Stimulated activated naive CD4-positive, alpha-beta T cell treated with Interleukin-2 at 50 U/mL for 16 hours (primary cell): ENCODE results near the gene KRTAP4-9.
"Not testable (repeated sequence)": the region's sequence is repeated elsewhere in the genome, so short reads cannot be mapped to it uniquely, and the experiment has no call there.

Experiments used
- DNase-seq: peaks from one replicate; lab custom pipeline; 2025; lab: John Stamatoyannopoulos, UW

The KRTAP4-9 gene

DNA sequence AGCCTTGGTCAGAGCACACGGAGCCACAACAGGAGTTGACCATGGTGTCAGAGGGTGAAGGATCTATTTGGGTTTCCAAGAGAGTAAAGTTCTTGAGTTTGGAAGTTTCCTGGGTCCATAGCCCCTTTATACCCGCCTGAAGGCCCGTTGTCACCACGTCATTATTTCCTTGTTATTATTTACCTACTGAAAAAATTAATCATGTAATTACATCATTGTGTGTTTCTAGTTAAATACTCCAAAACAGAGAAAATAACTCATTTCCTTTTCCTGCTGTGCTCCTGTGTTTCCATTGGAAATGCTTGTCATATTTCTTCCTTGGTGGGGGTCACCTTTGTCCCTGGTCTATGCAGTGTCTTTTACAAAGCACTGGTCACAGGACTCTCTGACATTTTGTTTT lies 7.1 kb upstream of the KRTAP4-9 start, which contains the start of gene KRTAP4-8:
Gene KRTAP4-8 (minus strand): TSS at position 101 of the 400 bp plus-strand sequence. CDS start 58 bp downstream, at position 43.
- DNase-seq, result no peak

DNA sequence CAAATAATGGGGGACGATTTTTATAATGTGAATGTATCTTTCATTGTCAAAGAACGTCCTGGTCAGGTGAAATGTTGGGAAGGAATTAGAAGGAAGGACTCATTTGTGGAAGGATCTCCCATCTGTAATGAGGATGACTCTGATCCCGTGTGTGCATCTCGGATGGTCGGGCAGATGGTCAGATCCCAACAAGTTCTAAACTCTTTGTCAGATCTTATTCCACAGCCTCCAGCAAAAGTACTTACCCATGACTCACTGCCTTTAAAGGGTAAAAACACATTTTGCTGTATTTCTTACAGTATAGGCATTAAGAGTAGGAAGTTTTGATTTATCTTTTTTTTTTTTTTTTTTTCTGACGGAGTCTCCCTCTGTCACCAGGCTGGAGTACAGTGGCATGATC lies 6.7 kb upstream of the KRTAP4-9 start:
- no peak for DNase-seq

DNA sequence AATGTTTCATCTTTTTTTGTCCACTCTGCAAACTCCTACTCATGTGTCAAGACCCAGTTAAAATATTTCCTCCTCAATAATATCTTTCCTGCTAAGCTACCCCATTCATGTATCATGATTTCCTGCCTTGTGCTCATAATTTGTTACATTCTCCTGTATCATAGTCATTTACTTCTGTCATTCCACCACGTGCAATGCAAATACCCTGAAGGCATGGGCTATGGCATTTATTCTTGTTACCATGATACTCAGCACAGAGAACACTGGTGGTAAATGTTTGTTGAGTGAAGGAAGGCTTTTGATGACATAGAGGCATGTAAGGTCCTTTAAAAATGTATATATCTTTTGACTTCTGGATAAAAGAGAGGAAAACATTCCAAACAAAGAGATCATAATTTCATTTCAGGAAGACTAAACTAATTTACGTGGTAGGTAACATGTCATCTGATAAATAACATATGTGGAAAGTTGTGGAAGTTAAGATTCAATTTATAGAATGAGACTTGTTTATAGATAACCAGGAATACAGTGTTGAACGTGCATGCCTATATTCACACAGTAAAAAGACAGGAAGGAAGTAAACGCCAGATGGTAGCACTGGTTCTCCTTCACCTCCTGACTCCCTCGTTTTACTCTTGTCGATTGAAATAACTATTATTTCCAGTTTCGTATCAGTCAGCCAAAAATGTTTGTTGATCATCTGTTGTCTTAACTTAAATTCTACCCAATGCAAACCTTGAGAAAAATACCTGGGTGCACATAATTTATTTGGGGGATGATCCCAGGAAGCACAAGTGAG lies 5.3 kb upstream of the KRTAP4-9 start:
- DNase-seq, result not testable (repeated sequence)

DNA sequence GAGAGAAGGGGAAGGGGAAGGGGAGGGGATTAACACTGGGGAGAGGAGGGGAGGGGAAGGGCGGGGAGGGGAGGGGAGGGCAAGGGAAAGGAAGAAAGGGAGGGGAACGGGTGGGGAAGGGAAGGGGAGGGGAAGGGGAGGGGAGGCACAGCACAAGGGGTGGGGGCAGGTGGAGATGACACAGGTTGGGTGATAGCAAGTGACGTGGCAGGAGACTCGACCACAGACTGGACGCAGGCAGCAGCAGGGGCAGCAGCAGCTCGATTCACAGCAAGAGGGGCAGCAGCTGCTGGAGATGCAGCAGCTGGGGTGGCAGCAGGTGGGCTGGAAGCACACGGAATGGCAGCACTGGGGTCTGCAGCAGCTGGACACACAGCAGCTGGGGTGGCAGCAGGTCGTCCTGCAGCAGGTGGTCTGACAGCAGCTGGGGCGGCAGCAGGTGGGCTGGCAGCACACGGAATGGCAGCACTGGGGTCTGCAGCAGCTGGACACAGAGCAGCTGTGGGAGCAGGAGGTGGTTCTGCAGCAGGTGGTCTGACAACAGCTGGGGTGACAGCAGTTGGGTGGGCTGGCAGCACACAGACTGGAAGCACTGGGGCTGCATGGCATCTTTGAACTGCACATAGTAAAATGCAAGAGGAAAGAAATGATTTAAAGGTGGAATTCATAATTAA lies 3.5 kb upstream of the KRTAP4-9 start, which contains the start of gene KRTAP4-16:
Gene KRTAP4-16 (minus strand): TSS at position 624 of the 674 bp plus-strand sequence. CDS start 0 bp downstream, at position 624.
- DNase-seq, result no peak

DNA sequence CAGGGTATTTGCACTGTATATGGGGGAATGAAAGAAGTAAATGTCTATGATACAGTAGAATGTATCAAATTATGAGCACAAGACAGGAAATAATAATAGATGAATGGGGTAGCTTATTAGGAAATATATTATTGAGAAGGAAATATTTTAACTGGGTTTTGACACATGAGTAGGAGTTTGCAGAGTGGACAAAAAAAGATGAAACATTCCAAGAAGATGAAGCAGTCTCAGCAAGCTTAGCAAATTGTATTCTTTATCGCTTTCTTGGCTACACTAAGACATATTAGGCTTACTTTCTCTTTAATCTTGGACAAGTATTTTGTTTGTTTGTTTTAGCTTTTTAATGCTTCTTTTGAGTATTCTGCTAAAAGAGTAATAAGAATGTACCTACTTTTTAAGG lies 1.3 kb upstream of the KRTAP4-9 start:
- no peak for DNase-seq

DNA sequence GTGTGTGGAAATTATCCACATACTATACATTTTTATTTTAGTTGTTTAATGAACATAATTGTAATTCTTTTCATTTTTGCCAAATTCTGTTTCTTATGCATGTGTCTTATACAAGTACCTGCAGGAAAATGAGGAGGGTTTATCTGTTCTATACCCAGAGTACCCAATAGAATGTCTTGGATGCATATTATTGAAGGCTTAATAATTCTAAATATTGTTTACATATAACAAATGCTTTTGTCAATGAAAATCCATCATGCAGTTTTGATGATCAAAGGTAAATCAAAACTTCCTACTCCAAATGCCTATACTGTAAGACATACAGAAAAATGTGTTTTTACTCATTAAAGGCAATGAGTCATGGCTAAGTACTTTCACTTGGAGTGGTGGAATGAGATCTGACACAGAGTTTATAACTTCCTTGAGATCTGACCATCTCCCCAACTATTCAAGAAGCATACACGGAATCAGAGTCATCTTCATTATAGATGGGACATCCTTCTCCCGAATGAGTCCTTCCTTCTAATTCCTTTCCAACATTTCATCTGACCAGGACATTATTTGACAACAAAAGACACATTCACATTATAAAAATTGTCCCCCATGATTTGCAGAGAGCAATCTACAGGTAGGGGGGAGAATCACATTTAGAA lies 677 bp upstream of the KRTAP4-9 start:
- DNase-seq, result not testable (repeated sequence)

DNA sequence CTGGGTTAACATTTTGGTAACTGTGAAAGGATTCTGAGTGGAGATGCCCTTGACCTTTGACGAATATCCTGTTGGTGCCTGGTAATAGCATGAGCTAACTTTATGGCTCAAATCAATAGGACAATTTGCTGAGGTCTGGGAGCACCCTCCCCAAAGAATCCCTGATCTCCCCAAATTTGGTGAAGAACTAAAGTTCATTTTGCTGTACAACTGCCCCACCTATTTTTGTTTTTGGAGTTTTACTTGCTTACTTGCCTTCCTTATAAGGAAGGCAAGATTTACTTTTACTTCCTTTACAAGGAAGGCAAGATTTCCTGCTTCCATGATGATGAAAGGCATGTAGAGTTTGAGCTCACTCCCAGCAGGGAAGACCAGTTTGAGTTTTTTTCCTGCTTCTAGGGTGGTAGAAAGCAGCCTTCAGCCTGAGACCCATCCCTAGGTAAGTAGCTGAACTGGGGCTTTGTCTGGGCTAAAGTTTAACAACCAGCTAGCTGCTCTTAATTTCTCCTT lies 2.8 kb downstream of the KRTAP4-9 start:
- DNase-seq, result no peak

DNA sequence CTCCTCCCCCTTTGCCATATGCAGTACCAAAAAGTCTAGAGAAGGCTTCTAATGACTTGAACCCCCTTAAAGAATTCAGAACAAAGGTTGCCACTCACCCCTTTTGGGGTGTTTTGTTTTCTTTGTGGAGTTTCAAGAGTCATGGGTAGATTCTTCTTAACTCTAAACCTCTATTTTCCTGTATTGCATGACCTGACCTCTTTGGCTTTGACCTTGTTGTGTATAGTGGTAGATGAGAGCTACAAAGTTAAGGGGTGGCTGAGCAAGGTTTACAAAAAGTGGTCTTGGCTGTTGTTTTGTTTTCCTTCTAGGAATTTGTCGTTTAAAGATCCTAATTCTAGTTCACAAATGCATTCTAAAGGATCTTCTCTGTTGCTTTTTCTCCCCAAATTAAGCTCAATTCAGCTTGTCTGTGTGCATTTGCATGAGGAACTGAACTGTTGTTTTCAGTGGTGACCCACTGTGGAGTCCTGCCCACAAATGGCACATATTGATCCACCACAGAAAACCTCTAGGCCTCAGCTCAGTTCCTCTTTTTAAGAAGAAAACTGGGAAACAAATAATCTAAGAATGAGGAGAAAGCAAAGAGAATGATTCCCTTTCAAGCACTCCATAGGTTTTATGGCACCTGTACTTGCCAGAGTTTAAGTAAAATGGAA lies 3.7 kb downstream of the KRTAP4-9 start:
- DNase-seq, result not testable (repeated sequence)

DNA sequence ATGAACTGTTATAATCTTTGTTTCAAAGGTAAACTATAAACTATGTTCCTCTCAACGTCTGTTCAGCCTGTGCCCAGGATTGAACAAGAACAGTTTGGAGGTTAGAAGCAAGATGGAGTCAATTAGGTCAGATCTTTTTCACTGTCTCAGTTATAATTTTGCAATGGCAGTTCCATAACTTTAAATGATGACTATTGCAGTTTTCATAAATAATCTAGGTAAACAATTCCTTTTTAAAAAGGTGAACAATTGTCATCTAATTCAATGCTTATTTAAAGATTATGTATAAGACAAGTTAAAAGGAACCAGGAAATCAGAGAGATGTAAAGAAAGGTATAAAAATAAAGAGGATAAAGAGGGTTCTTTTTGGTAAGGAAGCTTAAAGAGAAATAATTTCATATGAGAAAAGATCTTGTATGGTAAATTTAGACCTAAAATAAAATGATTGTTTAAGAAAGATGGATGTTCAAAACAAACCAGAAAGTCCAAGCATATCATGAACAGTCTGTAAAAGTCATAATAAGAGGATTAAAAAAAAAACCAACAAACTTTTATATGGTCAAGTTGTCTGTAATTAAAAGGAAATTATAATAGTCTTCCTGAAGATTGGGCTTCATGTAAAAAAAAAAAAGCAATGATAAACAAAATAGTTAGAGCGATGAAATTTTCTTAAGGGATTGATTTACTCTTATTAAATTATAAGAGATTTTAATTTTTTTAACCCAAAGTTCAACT lies 6.1 kb downstream of the KRTAP4-9 start:
- no peak for DNase-seq

DNA sequence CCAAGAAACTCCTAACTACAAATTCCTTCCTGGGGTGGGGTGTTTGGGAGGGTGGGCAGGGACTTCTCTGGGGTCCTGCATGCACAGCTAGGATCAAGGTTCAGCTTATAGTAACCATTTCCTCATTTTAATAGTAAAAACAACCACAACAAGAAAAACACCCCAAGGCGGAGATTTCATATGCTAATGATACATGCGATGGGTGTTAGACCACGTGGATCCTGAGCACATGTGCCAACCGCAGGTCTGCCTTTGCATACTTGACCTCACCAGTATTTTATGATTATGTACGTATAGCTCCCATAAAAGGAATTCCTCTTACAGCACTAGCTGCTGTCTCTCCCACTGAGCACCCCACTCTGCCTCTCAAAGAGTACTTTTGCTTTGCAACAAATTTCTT lies 11.1 kb downstream of the KRTAP4-9 start:
- no peak for DNase-seq

DNA sequence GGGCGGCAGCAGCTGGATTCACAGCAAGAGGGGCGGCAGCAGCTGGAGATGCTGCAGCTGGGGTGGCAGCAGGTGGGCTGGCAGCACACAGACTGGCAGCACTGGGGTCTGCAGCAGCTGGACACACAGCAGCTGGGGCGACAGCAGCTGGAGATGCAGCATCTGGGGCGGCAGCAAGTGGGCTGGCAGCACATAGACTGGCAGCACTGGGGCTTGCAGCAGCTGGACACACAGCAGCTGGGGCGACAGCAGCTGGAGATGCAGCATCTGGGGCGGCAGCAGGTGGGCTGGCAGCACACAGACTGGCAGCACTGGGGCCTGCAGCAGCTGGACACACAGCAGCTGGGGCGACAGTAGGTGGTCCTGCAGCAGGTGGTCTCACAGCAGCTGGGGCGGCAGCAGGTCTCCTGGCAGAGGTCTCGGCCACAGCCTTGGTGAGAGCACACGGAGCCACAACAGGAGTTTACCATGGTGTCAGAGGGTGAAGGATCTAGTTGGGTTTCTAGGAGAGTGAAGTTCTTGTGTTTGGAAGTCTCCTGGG lies 12.7 kb downstream of the KRTAP4-9 start, which contains the start of gene KRTAP4-11:
Gene KRTAP4-11 (minus strand): TSS at position 528 of the 541 bp plus-strand sequence. CDS start 58 bp downstream, at position 470.
- not testable (repeated sequence) for DNase-seq

DNA sequence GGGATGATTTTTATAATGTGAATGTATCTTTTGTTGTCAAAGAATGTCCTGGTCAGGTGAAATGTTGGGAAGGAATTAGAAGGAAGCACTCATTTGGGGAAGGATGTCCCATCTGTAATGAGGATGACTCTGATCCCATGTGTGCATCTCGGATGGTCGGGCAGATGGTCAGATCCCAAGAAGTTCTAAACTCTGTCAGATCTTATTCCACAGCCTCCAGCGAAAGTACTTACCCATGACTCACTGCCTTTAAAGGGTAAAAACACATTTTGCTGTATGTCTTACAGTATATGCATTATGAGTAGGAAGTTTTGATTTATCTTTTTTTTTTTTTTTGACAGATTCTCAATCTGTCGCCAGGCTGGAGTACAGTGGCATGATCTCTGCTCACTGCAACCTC lies 13.5 kb downstream of the KRTAP4-9 start:
- DNase-seq, result no peak

DNA sequence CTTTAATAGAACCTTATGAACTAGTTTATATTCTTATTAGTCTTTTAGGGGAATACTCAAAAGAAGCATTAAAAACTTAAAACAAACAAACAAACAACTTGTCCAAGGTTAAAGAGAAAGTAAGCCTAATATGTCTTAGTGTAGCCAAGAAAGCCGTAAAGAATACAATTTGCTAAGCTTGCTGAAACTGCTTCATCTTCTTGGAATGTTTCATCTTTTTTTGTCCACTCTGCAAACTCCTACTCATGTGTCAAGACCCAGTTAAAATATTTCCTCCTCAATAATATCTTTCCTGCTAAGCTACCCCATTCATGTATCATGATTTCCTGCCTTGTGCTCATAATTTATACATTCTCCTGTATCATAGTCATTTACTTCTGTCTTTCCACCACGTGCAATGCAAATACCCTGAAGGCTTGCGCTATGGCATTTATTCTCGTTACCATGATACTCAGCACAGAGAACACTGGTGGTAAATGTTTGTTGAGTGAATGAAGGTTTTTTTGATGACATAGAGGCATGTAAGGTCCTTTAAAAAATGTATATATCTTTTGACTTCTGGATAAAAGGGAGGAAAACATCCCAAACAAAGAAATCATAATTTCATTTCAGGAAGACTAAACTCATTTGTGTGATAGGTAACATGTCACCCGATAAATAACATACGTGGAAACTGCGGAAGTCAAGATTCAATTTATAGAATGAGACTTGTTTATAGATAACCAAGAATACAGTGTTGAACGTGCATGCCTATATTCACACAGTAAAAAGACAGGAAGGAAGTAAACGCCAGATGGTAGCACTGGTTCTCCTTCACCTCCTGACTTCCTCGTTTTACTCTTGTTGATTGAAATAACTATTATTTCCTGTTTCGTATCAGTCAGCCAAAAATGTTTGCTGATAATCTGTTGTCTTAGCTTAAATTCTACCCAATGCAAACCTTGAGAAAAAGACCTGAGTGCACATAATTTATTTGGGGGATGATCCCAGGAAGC lies 14.8 kb downstream of the KRTAP4-9 start:
- DNase-seq, result not testable (repeated sequence)

DNA sequence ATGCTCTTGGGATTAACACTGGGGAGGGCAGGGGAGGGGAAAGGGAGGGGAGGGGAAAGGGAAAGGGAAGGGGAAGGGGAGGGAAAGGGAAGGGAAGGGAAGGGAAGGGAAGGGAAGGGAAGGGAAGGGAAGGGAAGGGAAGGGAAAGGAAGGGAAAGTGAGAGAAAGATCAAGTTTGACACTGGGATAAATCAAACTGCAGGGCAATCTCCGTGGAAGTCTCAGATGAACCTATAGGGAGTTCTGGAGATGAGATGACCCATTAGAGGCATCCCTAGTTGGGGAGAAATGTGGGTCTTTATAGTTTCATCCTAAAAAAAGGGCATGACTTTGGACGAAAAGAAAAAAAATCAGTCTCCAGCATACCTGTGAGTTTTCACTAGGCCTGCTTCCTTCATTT lies 16.6 kb downstream of the KRTAP4-9 start:
- no peak for DNase-seq

DNA sequence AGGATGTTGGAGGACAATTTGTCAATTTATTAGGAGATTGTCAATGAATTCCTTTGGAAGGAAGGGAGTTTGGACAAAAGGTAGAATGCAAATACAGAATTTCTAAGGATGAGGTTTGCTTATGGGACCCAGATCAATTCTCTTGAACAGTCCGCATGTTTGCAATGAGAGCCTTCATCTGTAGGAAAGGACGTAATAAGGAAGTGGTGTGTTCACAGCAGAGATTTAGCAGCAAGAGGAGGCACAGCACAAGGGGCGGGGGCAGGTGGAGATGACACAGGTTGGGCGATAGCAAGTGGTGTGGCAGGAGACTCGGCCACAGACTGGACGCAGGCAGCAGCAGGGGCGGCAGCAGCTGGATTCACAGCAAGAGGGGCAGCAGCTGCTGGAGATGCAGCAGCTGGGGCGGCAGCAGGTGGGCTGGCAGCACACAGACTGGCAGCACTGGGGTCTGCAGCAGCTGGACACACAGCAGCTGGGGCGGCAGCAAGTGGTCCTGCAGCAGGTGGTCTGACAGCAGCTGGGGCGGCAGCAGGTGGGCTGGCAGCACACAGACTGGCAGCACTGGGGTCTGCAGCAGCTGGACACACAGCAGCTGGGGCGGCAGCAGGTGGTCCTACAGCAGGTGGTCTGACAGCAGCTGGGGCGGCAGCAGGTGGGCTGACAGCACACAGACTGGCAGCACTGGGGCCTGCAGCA lies 18.3 kb downstream of the KRTAP4-9 start:
- DNase-seq, result not testable (repeated sequence)

DNA sequence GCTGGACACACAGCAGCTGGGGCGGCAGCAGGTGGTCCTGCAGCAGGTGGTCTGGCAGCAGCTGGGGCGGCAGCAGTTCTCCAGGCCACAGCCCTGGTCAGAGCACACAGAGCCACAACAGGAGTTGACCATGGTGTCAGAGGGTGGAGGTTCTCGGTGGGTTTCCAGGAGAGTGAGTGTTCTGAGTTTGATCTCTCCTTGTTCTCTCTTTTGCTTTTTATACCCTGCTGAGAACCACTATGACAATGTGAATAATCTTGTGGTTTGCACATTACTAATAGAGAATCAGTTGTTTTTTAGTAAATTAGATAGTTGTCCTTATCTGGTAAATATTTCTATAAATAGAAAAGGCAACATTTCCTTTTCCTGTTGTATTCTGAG lies 18.8 kb downstream of the KRTAP4-9 start, which contains the start of gene KRTAP4-12:
Gene KRTAP4-12 (minus strand): TSS at position 192 of the 381 bp plus-strand sequence. CDS start 60 bp downstream, at position 132.
- not testable (repeated sequence) for DNase-seq

DNA sequence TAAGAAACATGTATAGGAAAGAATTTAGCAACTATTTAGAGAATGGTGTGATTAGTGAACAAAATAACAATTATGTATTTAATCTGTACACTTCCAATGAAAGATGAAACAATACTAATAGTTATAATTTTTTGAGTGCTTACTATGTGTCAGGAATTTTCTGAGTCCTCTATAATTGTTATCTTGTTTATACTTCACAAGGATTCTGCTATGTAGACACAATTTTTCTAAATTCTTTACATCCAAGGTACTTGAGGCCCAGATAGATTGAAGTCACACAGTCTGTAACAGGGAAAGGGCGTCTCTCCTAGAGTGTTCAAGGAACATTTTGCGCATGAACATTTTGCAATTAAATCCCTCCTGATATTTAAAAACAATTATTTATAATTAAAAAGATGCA lies 19.9 kb downstream of the KRTAP4-9 start:
- DNase-seq, result no peak

DNA sequence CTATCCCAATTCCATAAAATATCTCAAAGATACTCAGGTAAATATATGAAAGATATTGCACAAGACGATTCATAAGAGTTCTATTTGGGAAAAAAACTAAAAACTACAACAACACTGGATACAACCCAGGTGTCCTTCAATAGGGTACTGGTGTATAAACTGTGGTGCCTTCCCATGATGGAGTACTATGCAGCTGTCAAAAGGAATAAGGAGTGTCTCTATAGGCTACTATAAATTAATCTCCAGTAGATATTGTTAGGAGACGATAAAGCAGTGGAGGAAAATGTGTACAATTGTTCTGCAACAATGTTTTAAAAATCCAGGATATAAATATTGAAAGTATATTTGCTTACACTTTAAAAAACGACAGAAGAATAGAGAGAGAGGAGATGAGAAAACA lies 21.2 kb downstream of the KRTAP4-9 start:
- DNase-seq, result no peak

DNA sequence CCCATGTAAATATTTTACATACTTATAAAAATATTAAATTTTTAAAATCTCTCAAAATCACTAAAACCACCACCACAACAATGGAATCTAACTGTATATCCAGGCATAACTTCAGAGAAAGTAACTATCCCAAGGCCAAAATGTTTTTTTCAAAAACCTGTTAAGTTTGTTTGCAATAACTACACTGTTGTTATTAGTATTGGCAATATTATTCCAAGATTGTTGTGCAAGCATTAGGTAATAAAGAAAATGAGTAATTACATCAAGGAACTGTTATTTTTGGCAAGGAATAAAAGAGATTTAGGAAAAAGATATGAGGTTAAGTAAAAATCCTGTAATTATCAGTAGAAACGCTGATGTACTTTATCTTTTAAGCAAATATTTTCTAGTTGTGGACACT lies 22.2 kb downstream of the KRTAP4-9 start:
- no peak for DNase-seq
